ENCODE results near the gene DLD.
"Not testable (repeated sequence)": the region's sequence is repeated elsewhere in the genome, so short reads cannot be mapped to it uniquely, and the experiment has no call there.

Gene DLD

GRCh38 chr7:107874605-107875446 lies 16.2 kb upstream of the DLD start:
- DNase-seq = peak; percentile 7

- DNase-seq = no peak
Measured at GRCh38 chr7:107876916-107877315, 14.1 kb upstream of the DLD start.

- DNase-seq = no peak
Measured at GRCh38 chr7:107877731-107878382, 13.1 kb upstream of the DLD start.

- DNase-seq = no peak
Measured at GRCh38 chr7:107878636-107879035, 12.3 kb upstream of the DLD start.

GRCh38 chr7:107879400-107880035 lies 11.5 kb upstream of the DLD start:
- DNase-seq = peak; percentile 16

GRCh38 chr7:107882766-107883165 lies 8.2 kb upstream of the DLD start:
- no peak for DNase-seq

GRCh38 chr7:107884066-107884818 lies 6.7 kb upstream of the DLD start:
- DNase-seq = no peak

GRCh38 chr7:107887827-107888226 lies 3.2 kb upstream of the DLD start:
- not testable (repeated sequence) for DNase-seq

GRCh38 chr7:107889992-107890391 lies 991 bp upstream of the DLD start:
- DNase-seq = no peak

GRCh38 chr7:107890493-107890961 lies 456 bp upstream of the DLD start:
- DNase-seq = no peak

GRCh38 chr7:107891636-107892366 lies 818 bp downstream of the DLD start:
- no peak for DNase-seq

GRCh38 chr7:107892367-107892741 lies 1.4 kb downstream of the DLD start:
- DNase-seq = not testable (repeated sequence)

GRCh38 chr7:107898997-107899594 lies 8.1 kb downstream of the DLD start:
- no peak for DNase-seq

GRCh38 chr7:107900496-107901015 lies 9.6 kb downstream of the DLD start:
- DNase-seq = no peak

GRCh38 chr7:107902381-107902780 lies 11.4 kb downstream of the DLD start:
- DNase-seq = no peak

- no peak for DNase-seq
Measured at GRCh38 chr7:107907790-107908189, 16.8 kb downstream of the DLD start.

- DNase-seq = no peak
Measured at GRCh38 chr7:107909445-107909844, 18.5 kb downstream of the DLD start.

GRCh38 chr7:107911981-107912380 lies 21.0 kb downstream of the DLD start:
- DNase-seq = no peak

GRCh38 chr7:107913851-107914250 lies 22.9 kb downstream of the DLD start:
- DNase-seq = no peak

- no peak for DNase-seq
Measured at GRCh38 chr7:107914831-107915230, 23.8 kb downstream of the DLD start.

- no peak for DNase-seq
Measured at GRCh38 chr7:107915541-107915940, 24.6 kb downstream of the DLD start.

Measured in T-helper 9 cell (primary cell).